HEK293 (cell line): ENCODE measurements around the gene MBOAT2.

Source experiments
- CTCF ChIP-seq: fragments of 450-650 bp; formaldehyde crosslinking; IDR thresholded peaks from 2 replicates; pipeline ENCODE4 v1.5.1; 2016; ENCODE audit warnings: missing biosample characterization, missing genetic modification characterization
- HOXC10 ChIP-seq: sonication (generic); formaldehyde crosslinking; IDR thresholded peaks from 2 replicates; pipeline ENCODE4 v1.8.1; 2023; ENCODE audit warnings: mild to moderate bottlenecking, missing genetic modification reagents
- YY1 ChIP-seq: fragments of 450-650 bp; formaldehyde crosslinking; IDR thresholded peaks from 2 replicates; pipeline ENCODE4 v1.5.1; 2018; ENCODE audit warnings: missing biosample characterization, missing genetic modification characterization
- ZBTB49 ChIP-seq: fragments of 450-650 bp; formaldehyde crosslinking; IDR thresholded peaks from 2 replicates; pipeline ENCODE4 v1.5.1; 2016; ENCODE audit warnings: missing biosample characterization, missing genetic modification characterization, low read depth
- ZNF133 ChIP-seq: fragments of 450-650 bp; formaldehyde crosslinking; IDR thresholded peaks from 2 replicates; pipeline ENCODE4 v1.5.1; 2016; ENCODE audit warnings: missing biosample characterization, missing genetic modification characterization
- ZNF223 ChIP-seq: fragments of 450-650 bp; formaldehyde crosslinking; IDR thresholded peaks from 2 replicates; pipeline ENCODE4 v1.5.1; 2016; ENCODE audit warnings: missing biosample characterization, missing genetic modification characterization
- ZNF280D ChIP-seq: fragments of 450-650 bp; formaldehyde crosslinking; IDR thresholded peaks from 2 replicates; pipeline ENCODE4 v1.5.1; 2016; ENCODE audit warnings: missing biosample characterization, missing genetic modification characterization
- ZNF510 ChIP-seq: fragments of 450-650 bp; formaldehyde crosslinking; IDR thresholded peaks from 2 replicates; pipeline ENCODE4 v1.5.1; 2018; ENCODE audit warnings: mild to moderate bottlenecking, missing genetic modification characterization, missing biosample characterization; ENCODE audit not compliant: insufficient replicate concordance
- ZNF660 ChIP-seq: fragments of 450-650 bp; IDR thresholded peaks from 2 replicates; pipeline ENCODE4 v1.5.1; 2018; ENCODE audit warnings: missing biosample characterization, mild to moderate bottlenecking, missing genetic modification characterization

- TF ChIP-seq ZBTB49 (tag by site-specific recombination), result no peak
- no peak for TF ChIP-seq YY1
- TF ChIP-seq ZNF280D, result no peak
- TF ChIP-seq ZNF133 (tag by site-specific recombination), result no peak
- no peak for TF ChIP-seq CTCF (tag by site-specific recombination)
- TF ChIP-seq ZNF660 (tag by site-specific recombination), result no peak
- TF ChIP-seq HOXC10 (CRISPR knock-in tag), result no peak
- no peak for TF ChIP-seq ZNF223 (tag by site-specific recombination)
- TF ChIP-seq ZNF510 (tag by site-specific recombination), result no peak
Measured at GRCh38 chr2:8805278-8806210, 197.9 kb downstream of the MBOAT2 start.
